ENCODE measurements around the gene LRP5. TPM values are rescaled to one million over a fixed set of nuclear protein-coding genes. Genes with fewer than 3 reads are reported as not detected.
"Not testable (repeated sequence)": the region's sequence is repeated elsewhere in the genome, so short reads cannot be mapped to it uniquely, and the experiment has no call there.

LRP5 gene
- total RNA-seq, 1 donor from 2014 or later: 42.5 TPM

GRCh38 chr11:68298659-68299516 is 13.5 kb upstream of the LRP5 start:
- Histone ChIP-seq H3K4me1 (peaks cover 13% of the 10 kb centered on the region), H3K27me3 (no peaks in the 10 kb centered on the region), H3K27ac (no peak overlapping the region), H3K36me3 (no peaks in the 10 kb centered on the region), H3K4me3 (no peak overlapping the region), H3K9me3 (no peaks in the 10 kb centered on the region)
- no peak for DNase-seq (ENCODE audit: extremely low spot score in 2 of 2)
- TF ChIP-seq POLR2AphosphoS5 (IDR thresholded peaks at IDR 0.05; ENCODE audit: insufficient read depth in 1 of 2, low read depth in 1 of 2) (no peak), POLR2A (IDR thresholded peaks at IDR 0.05) (no peak)
- TF ChIP-seq, protein P1, sequence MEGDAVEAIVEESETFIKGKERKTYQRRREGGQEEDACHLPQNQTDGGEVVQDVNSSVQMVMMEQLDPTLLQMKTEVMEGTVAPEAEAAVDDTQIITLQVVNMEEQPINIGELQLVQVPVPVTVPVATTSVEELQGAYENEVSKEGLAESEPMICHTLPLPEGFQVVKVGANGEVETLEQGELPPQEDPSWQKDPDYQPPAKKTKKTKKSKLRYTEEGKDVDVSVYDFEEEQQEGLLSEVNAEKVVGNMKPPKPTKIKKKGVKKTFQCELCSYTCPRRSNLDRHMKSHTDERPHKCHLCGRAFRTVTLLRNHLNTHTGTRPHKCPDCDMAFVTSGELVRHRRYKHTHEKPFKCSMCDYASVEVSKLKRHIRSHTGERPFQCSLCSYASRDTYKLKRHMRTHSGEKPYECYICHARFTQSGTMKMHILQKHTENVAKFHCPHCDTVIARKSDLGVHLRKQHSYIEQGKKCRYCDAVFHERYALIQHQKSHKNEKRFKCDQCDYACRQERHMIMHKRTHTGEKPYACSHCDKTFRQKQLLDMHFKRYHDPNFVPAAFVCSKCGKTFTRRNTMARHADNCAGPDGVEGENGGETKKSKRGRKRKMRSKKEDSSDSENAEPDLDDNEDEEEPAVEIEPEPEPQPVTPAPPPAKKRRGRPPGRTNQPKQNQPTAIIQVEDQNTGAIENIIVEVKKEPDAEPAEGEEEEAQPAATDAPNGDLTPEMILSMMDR (IDR thresholded peaks at IDR 0.05): no peak
- intact Hi-C loops (cut with DNase I): loop anchor here (5.0 kb wide), 1 partner anchor 42 kb away; no protein-coding TSS in a partner anchor

- H3K4me1 ChIP-seq: peaks cover 13% of the 10 kb centered on the region
- not testable (repeated sequence) for H3K9me3 ChIP-seq; H3K36me3 ChIP-seq; H3K27me3 ChIP-seq; H3K27ac ChIP-seq; DNase-seq (ENCODE audit: extremely low spot score in 2 of 2); H3K4me3 ChIP-seq
- intact Hi-C loops (cut with DNase I): loop anchor here (5.0 kb wide), 1 partner anchor 42 kb away; no protein-coding TSS in a partner anchor
Measured at GRCh38 chr11:68299517-68299879, 12.9 kb upstream of the LRP5 start.

DNA sequence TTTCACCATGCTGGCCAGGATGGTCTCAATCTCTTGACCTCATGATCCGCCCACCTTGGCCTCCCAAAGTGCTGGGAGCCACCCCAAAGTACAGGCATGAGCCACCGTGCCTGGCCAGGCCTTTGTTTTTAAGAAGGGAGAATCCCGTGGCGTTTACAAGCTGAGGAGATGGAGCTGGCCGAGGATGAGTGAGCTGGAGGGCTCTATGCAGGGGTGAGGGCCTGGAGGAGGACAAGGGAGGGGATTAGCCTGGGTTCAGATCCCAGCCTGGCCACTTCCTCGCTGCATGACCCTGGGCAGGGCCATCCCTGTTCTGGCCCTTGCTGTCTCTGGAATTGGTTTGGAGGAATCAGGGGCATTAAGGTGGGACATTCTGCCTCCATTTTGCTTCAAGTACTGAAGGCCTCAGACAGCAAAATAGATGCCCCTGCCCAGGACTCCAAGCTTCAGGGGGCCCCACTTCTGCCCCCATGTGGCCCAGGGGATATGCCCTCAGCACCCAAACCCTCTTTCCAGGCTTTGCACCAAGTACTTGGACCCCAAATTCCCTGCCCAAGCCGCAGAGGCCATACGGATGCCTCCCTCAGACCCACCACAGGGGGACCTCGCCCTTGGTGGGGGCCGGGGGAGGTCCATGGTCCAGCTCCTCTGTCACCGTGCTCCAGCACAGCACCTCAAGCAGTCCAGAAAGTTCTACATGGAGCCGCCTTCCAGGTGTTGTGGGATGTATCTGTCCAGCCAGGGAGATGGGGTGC is 12.1 kb upstream of the LRP5 start:
- no peak for TF ChIP-seq POLR2A (IDR thresholded peaks at IDR 0.05)
- TF ChIP-seq, protein P1 (IDR thresholded peaks at IDR 0.05): no peak
- no peak for TF ChIP-seq POLR2AphosphoS5 (IDR thresholded peaks at IDR 0.05; ENCODE audit: insufficient read depth in 1 of 2, low read depth in 1 of 2)
- no peak for DNase-seq (ENCODE audit: extremely low spot score in 2 of 2)
- Histone ChIP-seq H3K4me1 (peaks cover 13% of the 10 kb centered on the region), H3K9me3 (no peaks in the 10 kb centered on the region), H3K27ac (no peak overlapping the region), H3K27me3 (no peaks in the 10 kb centered on the region), H3K4me3 (no peak overlapping the region), H3K36me3 (no peaks in the 10 kb centered on the region)
- intact Hi-C loops (cut with DNase I): loop anchor here (5.0 kb wide), 1 partner anchor 82 kb away; no protein-coding TSS in a partner anchor

- intact Hi-C loops (cut with DNase I): loop anchor here (5.0 kb wide), 1 partner anchor 80 kb away; no protein-coding TSS in a partner anchor
- Histone ChIP-seq H3K36me3 (no peaks in the 10 kb centered on the region), H3K27ac (no peak overlapping the region), H3K27me3 (no peaks in the 10 kb centered on the region), H3K4me1 (peaks cover 13% of the 10 kb centered on the region), H3K4me3 (no peak overlapping the region), H3K9me3 (no peaks in the 10 kb centered on the region)
- DNase-seq (ENCODE audit: extremely low spot score in 2 of 2): no peak
- TF ChIP-seq POLR2AphosphoS5 (IDR thresholded peaks at IDR 0.05; ENCODE audit: insufficient read depth in 1 of 2, low read depth in 1 of 2) (no peak), POLR2A (IDR thresholded peaks at IDR 0.05) (no peak)
- TF ChIP-seq, protein P1 (IDR thresholded peaks at IDR 0.05): no peak
Measured at GRCh38 chr11:68302256-68302655, 10.1 kb upstream of the LRP5 start.

- intact Hi-C loops (cut with DNase I): loop anchor here (5.0 kb wide), 1 partner anchor 80 kb away; no protein-coding TSS in a partner anchor
- no peaks in the 10 kb centered on the region for H3K27me3 ChIP-seq
- no peak for TF ChIP-seq POLR2AphosphoS5 (IDR thresholded peaks at IDR 0.05; ENCODE audit: insufficient read depth in 1 of 2, low read depth in 1 of 2)
- TF ChIP-seq POLR2A (IDR thresholded peaks at IDR 0.05): no peak
- TF ChIP-seq, protein P1 (IDR thresholded peaks at IDR 0.05): no peak
- H3K27ac ChIP-seq: no peak overlapping the region
- no peak overlapping the region for H3K4me3 ChIP-seq
- no peaks in the 10 kb centered on the region for H3K9me3 ChIP-seq
- DNase-seq (ENCODE audit: extremely low spot score in 2 of 2): no peak
- peaks cover 10% of the 10 kb centered on the region for H3K4me1 ChIP-seq
- H3K36me3 ChIP-seq: no peaks in the 10 kb centered on the region
Measured at GRCh38 chr11:68302670-68303069, 9.7 kb upstream of the LRP5 start.

All from vagina (tissue), 2 donors.